HK-2 (cell line): ENCODE measurements around the gene ARID3B.
"Not testable (repeated sequence)": the region's sequence is repeated elsewhere in the genome, so short reads cannot be mapped to it uniquely, and the experiment has no call there.

Source experiments
- DNase-seq: peaks from one replicate; pipeline ENCODE4 v3.0.0-alpha.2; 2018; ENCODE audit not compliant: unreplicated experiment

The ARID3B gene

GRCh38 chr15:74535388-74536084 lies 5.5 kb upstream of the ARID3B start:
- no peak for DNase-seq

GRCh38 chr15:74537736-74538135 lies 3.3 kb upstream of the ARID3B start:
- DNase-seq, result no peak

DNA sequence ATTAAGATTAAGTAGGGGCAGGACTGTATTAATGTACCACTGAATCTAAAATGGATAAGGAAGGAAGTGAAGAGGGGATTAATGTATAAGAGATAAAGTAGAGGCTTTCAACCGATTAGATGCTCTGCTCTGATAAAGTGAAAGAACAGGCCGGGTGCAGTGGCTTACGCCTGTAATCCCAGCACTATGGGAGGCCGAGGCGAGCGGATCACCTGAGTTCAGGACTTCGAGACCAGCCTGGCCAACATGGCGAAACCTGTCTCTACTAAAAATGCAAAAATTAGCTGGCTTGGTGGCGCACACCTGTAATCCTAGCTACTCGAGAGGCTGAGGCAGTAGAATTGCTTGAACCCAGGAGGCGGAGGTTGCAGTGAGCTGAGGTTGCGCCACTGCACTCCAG lies 1.5 kb upstream of the ARID3B start:
- DNase-seq, result not testable (repeated sequence)

GRCh38 chr15:74540161-74540760 lies 759 bp upstream of the ARID3B start:
- peak; percentile 35 for DNase-seq

- peak; percentile 50 for DNase-seq
These were observed 610 bp downstream of the ARID3B start for GRCh38 chr15:74541494-74542165.

- DNase-seq, result no peak
These were observed 1.4 kb downstream of the ARID3B start for GRCh38 chr15:74542166-74543042.

DNA sequence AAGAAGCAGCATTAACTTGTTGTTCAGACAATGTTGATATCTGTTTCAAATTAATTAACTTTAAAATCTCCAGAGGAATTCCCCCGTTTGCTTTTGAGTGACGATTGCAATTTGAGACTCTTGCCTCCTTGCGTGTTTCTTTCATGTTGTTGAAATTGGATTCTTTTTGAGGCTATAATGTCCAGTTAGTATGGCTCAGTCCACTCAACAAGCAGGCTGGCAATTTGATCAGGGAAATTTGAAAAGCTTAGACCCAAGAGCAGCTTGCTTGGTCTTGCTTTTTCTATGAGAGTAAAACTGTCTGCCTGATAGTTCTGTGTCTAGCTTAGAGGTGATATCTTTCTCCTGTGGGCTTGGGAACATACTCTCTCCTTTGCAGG lies 2.0 kb downstream of the ARID3B start:
- DNase-seq, result no peak

DNA sequence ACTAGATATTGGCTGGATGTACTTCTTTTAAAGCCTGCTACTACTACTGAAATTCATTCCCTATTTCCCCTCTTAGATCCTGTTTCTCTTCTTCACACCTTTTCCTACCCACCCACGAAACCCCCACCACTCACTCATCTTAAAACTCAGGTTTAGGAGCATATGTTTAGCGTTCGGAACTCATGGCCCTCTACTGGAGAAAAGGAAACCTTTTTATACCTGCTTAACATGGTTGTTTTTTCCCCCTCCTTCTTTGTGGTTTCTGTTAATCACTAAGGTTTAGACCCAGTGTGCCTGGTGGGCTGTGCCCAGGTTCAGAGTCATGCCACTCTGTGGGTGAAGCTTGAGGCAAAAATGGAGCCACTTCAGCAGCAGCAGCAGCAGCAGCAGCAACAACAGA lies 2.6 kb downstream of the ARID3B start:
- DNase-seq, result no peak

DNA sequence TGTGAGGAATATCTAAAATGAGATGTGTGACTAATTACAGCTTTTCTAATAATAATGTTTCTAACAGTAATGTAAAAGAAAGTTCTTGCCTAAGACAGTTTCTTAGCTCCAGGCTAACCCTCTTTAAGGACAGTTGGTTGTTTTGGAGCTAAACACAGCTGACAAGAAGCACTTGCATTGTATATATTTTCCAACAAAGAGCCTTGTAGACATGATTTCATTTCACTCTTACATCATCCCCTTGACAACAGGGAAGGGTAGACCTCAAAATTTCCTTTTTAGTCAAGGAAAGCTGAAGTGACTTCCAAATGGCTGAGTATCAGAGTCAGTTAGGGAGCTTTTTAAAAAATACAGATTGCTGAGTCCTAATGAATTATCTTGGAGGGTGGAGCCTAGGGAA lies 4.1 kb downstream of the ARID3B start:
- no peak for DNase-seq

- peak; percentile 98 for DNase-seq
These were observed 5.0 kb downstream of the ARID3B start for GRCh38 chr15:74545776-74546656.

DNA sequence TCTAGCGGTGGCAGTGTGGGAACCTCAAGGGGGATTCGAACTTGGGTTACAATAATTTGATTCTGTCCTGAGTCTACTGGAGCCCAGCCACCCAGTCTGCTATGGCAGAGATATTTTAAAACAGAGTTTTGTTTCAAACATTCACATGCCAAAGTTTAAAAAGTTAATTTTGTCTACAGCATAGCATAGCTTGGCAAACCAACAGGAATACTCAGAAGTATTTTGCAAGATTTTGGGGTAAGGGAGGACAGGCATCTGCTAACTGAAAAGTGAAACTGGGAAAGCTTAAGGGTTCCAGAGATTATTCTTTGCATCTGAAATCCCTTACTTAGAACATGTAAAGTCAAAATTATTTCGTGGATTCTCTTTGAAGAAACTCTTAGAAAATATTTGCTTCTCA lies 6.6 kb downstream of the ARID3B start:
- DNase-seq, result no peak

- DNase-seq, result no peak
These were observed 7.2 kb downstream of the ARID3B start for GRCh38 chr15:74548241-74548640.

- no peak for DNase-seq
These were observed 8.8 kb downstream of the ARID3B start for GRCh38 chr15:74549816-74550215.

GRCh38 chr15:74551714-74552113 lies 10.7 kb downstream of the ARID3B start:
- DNase-seq, result no peak

DNA sequence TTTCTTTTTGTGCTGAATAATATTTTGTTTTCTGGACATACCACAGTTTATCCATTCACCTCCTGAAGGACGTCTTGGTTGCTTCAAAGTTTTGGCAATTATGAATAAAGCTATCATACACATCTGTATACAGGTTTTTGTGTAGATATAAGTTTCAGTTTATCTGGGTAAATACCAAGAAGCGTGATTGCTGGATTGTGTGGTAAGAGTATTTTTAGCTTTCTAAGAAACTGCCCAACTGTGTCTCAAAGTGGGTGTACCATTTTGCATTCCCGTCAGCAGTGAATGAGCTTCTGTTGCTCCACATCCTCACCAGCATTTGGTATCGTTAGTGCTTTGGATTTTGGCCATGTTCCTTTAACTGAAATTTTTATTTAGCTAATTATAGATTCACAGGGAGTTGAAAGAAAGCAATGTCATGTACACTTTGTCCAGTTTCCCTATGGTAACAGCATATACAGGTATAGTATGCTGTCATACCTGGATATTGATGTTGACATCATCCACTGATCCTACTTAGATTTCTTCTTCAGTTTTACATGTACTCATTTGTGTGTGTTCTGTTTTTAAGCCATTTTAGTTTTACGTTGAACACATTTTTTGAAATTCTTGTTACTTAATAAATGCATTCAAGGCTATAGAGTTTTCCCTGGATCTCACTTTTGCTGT lies 11.9 kb downstream of the ARID3B start:
- no peak for DNase-seq

- no peak for DNase-seq
These were observed 14.2 kb downstream of the ARID3B start for GRCh38 chr15:74555192-74555591.

GRCh38 chr15:74558706-74559105 lies 17.7 kb downstream of the ARID3B start:
- no peak for DNase-seq

GRCh38 chr15:74563442-74563841 lies 22.4 kb downstream of the ARID3B start:
- no peak for DNase-seq

DNA sequence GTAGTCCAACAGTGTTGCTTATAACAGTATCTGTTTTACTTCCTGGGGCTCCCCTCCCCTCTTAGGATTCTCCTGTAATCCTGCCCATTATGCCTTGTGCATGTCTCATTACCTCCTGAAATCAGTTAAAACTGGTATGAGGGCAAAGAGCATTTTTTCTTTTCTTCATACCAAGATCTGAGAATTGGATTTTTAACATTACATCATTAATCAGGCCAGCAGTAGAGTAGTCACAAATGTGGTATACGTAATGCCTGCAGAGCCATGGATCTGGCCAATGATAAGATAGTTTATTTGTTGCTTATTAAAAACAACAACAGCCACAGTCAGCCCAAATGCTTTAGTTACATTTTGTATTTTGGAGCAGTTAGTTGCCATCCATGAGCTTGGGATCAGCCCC lies 23.2 kb downstream of the ARID3B start:
- no peak for DNase-seq

GRCh38 chr15:74565381-74566085 lies 24.5 kb downstream of the ARID3B start:
- DNase-seq, result no peak
